GM19372 (cell line): ENCODE data around the gene XPNPEP1.

Source experiments
- ATAC-seq: cut with Tn5 transposase; IDR thresholded peaks from one replicate; pipeline ENCODE4 v1.9.1; 2021; ENCODE audit warnings: mild to moderate bottlenecking, low read depth, moderate library complexity; ENCODE audit not compliant: unreplicated experiment

The XPNPEP1 gene

DNA sequence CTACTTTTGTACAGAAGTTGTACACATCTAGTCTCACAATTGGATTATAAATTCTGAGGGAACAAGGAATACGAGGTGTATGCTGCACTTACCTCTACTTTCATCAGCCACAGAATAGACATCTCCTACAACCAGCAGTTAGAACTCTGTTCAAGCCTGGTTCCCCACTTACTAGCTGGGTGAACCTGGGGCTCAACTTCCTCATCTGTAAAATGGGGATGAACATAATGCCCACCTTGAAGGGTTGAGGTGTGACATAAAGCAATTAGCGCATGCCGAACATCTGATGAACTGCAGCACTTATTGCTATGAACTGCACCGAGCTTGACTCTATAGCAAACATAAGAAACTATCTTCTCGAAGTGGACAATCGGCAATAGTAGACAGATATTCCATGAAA lies 25.3 kb downstream of the XPNPEP1 start:
- no peak for ATAC-seq

DNA sequence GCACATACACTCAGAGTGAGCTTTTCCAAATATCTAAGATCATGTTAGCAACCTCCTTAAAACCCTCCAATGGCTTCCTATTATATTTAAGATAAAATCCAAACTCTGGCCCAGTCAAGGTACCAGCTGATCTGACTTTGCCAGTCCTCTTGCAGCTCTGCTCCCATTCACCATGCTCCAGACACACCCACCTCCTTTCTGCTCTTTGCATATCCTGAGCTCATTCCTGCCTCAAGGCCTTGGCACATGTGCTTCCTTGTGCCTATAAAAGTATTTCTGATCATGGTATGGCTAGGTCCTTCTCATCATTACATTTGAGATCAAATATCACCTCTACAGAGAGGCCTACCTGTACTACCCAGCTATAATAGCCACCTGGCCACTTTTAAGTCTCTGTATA lies 27.5 kb downstream of the XPNPEP1 start:
- ATAC-seq, result no peak

DNA sequence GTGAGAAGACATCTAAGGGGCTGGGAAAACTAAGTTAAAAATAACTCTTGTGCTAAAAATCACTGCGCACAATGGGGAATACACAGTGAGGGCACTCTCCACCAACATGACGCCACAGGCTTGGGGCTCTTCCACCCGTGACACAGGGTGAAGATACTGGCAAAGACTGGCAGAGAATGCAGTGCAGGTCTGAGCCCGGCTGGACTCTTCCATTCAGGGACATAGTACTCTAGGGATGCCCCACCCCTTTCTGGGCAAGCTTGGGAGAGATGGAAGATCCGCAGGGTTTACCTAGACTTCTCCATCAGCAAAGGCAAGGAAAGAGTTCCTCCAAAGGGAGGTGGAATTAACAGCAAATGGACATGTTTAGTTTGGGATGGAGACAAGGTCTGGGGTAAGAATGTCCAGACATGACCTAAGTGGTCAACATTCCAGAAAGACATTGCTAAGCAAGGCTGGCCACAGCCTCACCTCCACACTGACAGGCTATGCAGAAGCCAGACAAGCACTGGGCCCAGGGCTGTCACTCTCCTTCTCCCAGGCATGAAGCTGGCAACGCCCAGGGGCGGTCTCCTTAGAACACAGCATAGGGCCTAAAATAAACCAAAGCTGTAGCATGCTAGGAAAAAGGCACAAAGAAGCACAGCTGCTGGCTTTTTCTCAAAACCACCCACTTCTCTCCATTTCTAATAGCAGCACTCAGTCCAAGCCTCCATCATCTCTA lies 28.1 kb downstream of the XPNPEP1 start:
- no peak for ATAC-seq

DNA sequence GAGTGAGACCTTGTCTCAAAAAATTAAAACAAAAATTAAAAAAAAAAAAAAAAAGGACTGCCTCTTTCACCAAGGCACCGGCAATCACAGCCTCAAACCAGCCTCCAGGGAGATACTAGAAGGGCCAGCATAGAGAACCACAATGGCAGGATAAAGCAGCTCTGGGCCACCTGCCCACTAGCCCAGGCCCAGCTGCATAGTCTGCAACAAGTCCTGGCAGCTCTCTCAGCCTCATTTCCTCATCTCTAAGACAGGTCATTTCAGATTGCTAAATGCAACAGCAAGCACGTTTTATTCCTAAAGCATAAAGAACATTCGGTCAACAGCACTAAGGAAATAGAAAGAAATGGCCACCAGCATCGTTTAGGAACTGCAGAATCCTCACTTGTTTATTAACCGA lies 28.8 kb downstream of the XPNPEP1 start:
- ATAC-seq, result no peak

DNA sequence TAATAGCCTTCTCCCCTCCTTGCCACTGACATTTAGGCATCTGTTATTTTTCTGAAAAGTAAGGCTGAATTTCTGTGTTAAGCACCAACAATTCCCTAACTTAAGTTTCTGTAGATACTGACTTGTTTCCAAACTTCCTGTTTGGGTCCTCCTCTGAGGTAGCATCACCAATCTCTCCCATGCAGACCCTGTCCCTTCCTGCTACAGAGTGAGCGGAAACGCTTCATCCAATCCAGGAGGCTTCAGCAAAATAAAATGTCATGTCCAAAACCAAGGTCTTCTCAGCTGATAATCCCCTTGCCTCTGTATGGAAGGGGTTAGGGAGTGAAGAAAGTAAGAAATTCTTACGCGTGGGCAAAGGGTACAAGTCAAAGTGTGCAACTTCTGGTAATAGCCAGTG lies 29.9 kb downstream of the XPNPEP1 start:
- no peak for ATAC-seq

DNA sequence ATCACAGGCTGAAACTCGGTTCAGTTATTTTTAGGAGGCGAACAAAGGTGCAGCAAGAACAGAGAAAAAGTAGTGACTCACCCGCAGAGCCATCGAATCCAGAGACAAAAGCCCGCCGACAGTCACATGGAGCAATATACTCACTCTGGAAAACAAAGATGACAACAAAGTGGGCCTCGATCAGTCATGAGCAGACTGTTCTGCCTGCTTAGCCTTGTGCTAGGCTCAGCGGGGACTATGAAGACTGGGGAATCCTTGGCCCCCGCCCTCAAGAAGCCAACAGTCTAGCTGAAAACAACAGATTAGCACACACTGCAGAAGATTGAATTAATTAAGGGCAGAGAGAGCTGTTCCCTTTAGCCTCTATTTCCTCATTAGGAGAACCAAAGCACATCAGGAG lies 30.4 kb downstream of the XPNPEP1 start:
- no peak for ATAC-seq

DNA sequence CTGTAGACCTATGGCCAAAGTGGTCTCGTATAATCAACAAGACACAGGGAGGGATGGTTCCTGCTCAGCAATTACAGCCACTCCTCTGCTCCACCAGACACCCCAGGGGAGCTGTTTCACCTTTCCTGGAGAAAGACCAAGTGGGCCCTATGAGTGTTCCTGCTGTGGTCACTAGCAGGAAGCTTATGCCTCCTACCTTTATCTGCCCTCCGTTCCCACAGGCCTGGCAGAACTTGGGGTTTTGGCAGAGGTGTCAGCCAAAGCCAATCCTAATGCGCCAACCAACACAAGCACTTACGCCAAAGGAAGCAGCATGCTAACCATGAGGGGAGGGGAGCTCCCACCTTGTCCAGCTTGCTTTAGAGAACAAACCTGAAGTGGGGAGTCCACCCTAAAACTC lies 31.2 kb downstream of the XPNPEP1 start:
- ATAC-seq, result no peak

DNA sequence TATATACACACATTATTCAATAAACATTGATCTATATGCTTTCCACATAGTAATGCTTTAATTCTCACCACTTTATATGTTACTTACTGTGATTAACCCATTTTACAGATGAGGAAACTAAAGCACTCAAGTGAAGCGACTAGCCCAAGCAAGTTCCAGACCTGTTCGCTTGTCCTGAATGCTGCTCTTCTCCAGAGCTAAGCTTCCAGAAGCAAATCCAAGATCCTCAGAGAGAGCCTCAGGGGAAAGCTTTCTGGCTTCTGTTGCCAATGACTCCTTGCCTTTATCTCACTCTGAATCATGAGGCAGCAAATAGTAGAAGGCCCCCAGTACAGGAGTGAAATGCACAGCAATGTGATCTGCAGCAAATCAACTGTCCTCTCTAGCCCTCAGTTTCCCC lies 32.2 kb downstream of the XPNPEP1 start:
- no peak for ATAC-seq

DNA sequence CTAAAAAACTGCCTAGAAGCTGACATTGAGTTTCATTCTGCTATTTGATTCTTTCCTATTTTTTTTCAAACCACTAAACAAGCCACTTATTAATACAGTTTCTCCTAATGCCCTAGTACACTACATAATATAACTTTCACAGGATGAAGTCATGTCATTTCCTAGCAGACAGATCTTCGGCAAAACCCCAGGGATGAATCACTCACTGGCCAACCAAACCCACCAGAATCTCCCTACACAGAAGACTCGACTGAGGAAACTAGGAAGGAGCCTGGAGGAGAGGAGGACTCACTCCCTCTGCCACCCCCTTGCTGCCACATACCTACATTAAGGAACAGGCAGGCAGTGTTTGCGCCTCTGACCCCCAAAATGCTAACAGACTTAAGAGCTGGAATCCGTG lies 33.4 kb downstream of the XPNPEP1 start:
- no peak for ATAC-seq

DNA sequence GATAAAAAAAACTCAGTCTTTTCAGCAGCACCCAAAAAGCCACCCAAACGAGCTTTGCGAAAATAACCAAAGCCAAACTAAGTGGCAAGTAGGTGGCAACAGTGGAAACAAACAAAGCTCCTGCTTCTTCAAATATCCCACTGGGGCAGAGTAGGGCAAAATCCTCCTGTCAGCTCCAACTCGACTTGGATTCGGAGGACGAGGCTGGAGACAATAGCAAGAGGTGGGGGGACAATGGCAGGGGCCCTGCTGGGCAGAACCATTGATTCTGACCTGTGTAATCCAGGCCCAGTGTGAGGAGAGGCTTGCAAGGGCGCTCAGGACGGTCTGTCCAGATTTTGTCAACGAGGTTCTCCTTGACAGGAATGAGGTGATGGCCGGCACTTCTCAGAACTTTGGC lies 35.5 kb downstream of the XPNPEP1 start:
- no peak for ATAC-seq

DNA sequence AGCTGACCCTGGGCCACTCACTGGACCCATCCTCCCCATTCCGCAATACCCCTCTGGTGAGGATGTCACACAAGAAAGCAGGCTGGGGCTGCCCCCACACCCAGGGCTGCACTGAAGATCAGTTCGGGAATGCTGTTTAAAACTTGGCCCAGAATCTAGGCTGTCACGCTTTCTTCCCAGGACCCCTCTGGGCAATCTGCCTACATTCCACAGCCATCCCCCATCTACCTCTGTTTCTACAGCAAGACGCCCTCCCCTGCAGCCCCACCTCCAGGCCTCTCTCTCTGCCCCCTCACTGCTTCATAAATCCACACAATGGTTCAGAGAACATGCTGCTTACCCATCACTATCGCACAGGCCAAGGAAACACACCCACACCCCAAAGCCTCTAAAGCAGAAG lies 36.1 kb downstream of the XPNPEP1 start:
- ATAC-seq, result no peak

DNA sequence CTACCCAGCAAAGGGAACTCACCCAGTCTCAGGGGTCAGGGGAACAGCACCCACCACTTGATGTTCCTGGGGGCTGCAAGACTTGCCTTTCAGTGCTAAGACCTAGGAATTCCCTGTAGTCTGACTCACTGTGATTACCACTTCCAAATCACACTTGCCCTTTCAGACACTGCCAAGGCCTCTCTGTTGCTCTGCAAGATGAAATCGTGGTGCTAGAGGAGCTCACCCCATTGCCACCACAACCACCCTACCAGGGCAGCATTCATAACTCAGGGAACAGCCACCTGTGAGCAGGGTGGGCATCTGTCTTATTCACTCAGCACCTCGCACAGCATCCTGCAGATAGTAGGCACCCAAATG lies 36.5 kb downstream of the XPNPEP1 start:
- ATAC-seq, result no peak

DNA sequence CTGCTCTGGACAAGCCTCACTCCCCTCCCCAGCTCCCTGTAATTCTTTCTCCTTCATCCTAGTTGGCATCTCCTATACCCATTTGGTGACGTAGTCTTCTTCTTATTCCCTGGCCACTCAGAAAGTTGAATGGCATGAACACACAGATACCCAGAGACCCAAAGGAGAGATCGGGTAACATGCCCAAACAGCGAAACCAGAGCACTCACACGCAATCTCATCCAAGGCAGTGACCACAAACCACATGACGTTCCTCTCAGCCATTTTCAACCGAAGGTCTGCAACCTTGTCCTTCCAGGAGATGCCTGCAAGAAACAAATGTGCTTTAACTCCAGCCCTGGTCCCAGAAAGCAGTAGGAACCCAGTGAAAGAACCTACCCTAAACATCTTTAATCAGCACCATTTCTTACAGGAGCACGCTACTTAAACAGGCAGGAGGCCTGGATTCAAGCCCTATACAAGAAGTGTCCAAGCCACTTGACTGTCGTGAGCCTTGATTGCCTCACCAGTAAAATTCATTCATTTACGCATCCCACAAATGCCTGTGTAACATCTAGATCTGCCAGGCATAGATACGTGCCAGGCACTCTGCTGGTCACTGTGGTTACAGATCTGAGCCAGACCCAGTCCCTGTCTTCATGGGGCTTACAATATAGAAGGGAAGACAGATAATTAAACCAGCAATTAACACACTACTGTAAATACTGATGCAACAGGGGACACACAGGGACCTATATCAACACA lies 37.1 kb downstream of the XPNPEP1 start:
- ATAC-seq, result no peak

DNA sequence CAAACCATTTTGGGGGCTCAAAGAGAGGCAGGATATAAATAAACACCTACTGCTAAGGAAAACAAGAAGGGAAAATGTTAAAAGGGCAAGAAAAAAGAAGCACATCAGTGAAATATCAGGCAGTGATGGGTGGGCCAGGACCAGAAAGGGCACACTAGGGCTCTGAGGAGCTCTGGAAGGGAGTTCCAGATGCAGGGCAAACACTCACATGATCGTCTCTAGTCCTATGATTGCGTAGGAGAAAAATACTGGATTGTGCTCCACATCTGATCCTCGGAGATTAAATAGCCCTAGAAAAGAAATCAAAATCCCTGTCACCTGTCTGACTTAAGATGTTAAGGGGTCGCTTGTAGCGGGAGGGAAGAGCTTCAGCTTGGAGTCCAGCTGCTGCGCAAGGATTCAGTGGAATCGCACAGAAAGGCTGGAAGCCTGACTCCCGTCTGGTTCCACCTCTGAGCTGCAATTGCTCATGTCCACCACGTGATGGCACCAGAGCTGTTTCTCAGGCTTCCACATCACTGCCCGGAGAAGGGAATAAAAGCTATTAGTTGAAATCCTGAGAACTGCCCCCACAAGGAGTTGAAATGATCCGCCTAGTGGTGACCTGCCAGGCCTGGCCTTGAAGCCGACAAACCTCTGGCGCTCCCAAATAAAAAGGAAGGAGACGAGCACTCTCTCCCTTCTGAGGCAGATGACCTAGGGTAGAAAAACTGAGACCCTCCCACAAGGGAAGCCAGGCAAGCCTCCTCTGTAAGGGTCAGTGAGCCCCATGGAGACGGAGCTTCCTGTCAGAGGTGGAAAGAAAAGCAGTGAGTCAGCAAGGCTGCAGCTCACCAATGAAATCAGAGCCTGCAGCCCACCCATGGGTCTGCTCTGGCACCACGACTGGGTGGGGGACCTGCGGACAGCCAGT lies 39.2 kb downstream of the XPNPEP1 start:
- peak; percentile 83 for ATAC-seq

DNA sequence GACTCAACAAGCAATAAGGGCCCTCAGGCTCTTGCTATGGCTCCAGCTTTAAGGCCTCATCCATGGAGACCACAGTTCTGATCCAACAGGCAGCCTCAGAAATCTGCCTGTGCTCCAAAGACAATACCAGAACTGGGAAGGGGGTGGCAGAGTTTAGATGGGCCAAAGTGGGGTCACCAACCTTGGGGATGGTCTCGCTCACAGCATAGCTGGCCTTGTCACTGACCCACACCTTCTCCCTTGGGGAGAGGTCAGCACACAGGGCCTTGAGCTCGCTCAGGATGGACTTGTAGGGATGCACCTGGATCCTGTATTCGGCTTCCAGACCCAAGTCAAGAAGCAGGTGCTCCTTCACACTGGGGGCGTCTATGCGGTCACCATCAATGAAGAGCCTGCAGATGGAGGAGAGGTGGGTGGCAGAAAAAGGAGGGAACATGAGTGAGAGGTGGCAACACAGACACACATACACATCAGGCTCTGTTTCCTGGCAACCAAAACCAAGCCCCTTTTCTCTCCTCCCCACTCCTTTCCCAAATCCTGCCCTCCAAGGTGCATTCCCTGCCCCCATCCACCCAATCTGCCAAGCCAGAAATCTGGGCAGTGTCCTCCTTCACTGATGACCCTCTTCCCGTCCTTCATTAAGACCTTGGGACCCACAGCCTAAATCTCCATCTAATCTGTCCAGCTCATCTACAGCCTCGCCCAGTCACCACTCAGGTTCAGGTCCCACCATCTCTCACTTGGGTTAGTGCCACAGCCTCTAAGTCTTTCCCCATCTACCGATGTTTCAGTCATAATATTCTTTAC lies 40.9 kb downstream of the XPNPEP1 start:
- ATAC-seq, result no peak

DNA sequence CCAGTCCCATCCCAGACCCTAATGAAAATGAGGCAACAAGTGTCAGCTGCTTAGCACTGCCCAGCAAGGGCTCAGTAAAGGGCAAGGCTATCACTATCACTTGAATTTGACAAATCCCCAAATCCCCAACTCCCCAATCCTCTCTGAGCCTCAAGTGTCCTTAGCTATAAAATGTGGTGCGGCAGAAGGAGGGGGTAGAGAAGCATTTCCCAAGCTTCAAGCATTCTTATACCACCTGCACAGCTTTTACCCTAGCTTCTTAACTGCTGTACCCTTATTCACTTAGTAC lies 41.6 kb downstream of the XPNPEP1 start:
- no peak for ATAC-seq

DNA sequence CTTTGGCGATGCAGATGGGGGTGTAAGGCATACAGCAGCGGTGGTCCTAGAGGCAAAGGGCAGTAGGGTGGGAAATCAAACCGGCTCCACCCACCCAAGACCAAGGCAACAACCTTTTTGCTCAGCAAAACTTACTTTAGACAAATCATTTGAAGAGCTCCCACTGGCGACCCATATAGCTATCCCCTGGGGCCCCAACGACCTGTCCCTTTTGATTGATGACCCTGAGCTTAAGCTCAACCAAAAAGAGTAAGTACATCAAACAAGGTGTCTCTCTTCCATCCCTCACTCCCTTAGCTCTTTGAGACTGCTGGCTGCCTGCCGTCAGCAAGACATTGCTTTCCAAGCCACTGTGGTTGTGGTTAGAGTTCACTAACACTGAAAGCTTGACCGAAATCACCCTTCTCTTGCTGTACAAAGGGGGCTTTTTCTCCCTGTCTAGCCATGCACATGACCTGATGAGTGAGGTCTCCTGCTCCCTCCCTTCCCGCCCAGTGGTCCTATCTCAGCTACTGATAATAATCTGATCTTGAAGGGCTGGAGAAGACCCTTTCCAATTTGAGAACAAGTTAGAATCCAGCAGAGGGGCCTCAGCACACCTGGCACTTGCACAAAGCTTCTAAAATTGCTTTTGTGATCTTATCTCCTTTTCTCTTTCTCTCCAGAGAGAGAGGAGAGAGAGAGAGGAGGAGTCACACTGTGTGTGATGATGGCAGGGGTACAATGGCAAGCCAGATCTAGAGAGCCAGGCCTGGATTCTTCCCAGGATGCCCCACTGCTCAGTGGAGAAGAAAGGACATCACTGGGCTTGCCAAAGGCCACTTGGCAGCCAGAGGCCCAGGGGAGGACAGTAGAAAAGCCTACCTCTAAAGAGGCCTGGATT lies 42.2 kb downstream of the XPNPEP1 start:
- no peak for ATAC-seq

DNA sequence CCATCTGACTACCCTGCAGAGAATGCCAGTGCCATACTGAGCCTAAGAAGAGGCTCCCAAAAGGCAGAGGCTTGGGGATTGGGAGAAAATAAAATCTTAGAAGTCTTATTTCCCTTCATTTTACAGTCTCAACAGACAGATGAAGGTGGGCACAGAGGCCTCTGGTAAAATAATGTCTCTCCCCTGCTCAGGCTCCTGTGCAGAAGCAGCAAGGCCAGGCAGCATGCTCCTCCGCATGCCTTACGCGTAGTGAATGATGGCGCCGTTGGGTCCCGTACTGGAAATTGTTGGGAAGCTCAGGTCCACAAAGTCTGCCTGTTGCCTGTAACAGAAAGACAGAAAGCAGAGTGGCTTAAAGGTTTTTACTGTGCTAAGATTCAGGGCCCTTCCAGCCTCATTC lies 45.8 kb downstream of the XPNPEP1 start:
- ATAC-seq, result no peak

DNA sequence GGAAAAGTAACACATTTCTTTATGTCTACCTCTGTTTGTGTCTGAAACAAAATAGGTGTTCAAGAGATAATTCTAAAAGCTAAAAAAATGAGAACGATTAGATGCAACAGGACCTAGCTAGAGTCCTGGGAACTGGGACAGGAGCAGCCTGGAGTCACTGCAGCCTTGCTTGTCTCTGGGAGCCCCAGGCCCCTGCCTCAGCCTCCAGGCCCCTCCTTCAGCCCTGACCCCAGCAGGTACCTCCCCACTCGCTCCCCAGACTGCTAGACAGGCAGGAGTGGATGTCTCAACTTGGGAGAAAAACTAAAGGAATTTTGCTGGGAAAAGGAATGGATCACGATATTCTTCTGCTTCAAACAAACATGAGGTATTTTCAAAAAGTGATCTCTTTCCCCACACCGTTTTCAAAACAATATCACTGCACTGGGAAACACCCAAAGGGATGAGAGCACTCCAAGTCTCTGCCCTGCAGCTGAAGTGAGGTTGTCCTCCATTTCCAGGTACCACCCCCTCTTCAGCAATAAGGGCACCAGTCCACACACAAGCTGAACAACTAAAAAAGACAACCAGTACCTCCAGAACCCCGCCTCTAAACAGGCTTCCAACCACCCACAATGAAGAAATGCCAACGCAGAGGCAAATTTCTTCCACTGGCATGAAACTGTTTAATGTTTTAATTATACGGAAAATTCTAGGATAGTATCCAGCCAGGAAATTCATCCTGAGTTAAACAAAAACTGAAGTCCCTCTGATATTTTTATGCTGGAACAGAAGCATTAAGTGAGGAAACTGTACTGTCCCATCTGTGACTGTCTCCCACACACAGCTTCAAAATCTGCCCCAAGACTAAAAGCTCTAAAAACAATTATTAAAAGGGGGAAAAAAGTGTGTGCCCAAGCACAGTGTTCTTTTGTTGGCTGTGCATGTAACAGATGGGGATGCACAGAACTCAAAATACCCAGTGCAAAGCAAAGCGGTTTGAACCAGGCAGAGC lies 47.2 kb downstream of the XPNPEP1 start:
- ATAC-seq, result no peak
